GM19328 (cell line): ENCODE results near the gene MED28.
A peak's percentile ranks its signal among the peaks of the same experiment; 100 is the strongest.
"Not testable (repeated sequence)": the region's sequence is repeated elsewhere in the genome, so short reads cannot be mapped to it uniquely, and the experiment has no call there.

Source experiments
- ATAC-seq: cut with Tn5 transposase; IDR thresholded peaks from one replicate; pipeline ENCODE4 v1.9.1; 2021; ENCODE audit warnings: mild to moderate bottlenecking, moderate library complexity; ENCODE audit not compliant: unreplicated experiment

The MED28 gene

GRCh38 chr4:17616283-17616682, 1.8 kb downstream of the MED28 start:
- no peak for ATAC-seq

- ATAC-seq: no peak
Observed at GRCh38 chr4:17618926-17619325, 4.5 kb downstream of the MED28 start.

- no peak for ATAC-seq
Observed at GRCh38 chr4:17619416-17620105, 5.1 kb downstream of the MED28 start.

- no peak for ATAC-seq
Observed at GRCh38 chr4:17623451-17624001, 9.1 kb downstream of the MED28 start.

GRCh38 chr4:17624821-17625220, 10.4 kb downstream of the MED28 start:
- ATAC-seq: no peak

GRCh38 chr4:17630228-17630627, 15.8 kb downstream of the MED28 start:
- ATAC-seq: no peak

GRCh38 chr4:17633600-17633999, 19.2 kb downstream of the MED28 start:
- no peak for ATAC-seq

GRCh38 chr4:17635056-17635455, 20.6 kb downstream of the MED28 start:
- ATAC-seq: no peak

- ATAC-seq: no peak
Observed at GRCh38 chr4:17636341-17636695, 21.9 kb downstream of the MED28 start.

GRCh38 chr4:17636696-17637622, 22.5 kb downstream of the MED28 start:
- ATAC-seq: peak; percentile 87

- ATAC-seq: no peak
Observed at GRCh38 chr4:17639136-17639535, 24.7 kb downstream of the MED28 start.

GRCh38 chr4:17642398-17642783, 27.9 kb downstream of the MED28 start:
- no peak for ATAC-seq

- ATAC-seq: no peak
Observed at GRCh38 chr4:17646693-17647092, 32.3 kb downstream of the MED28 start.

- no peak for ATAC-seq
Observed at GRCh38 chr4:17647176-17647806, 32.9 kb downstream of the MED28 start.

GRCh38 chr4:17647927-17648326, 33.5 kb downstream of the MED28 start:
- no peak for ATAC-seq

- no peak for ATAC-seq
Observed at GRCh38 chr4:17650406-17650805, 36.0 kb downstream of the MED28 start.

- no peak for ATAC-seq
Observed at GRCh38 chr4:17654701-17655100, 40.3 kb downstream of the MED28 start.

GRCh38 chr4:17657090-17657489, 42.6 kb downstream of the MED28 start:
- no peak for ATAC-seq

- no peak for ATAC-seq
Observed at GRCh38 chr4:17657849-17658248, 43.4 kb downstream of the MED28 start.

GRCh38 chr4:17659196-17659595, 44.8 kb downstream of the MED28 start:
- ATAC-seq: not testable (repeated sequence)

- no peak for ATAC-seq
Observed at GRCh38 chr4:17662694-17663093, 48.3 kb downstream of the MED28 start.
